ENCODE measurements around the gene RFPL3.
"Not testable (repeated sequence)": the region's sequence is repeated elsewhere in the genome, so short reads cannot be mapped to it uniquely, and the experiment has no call there.

RFPL3 gene

GRCh38 chr22:32354360-32355351 is 3.0 kb upstream of the RFPL3 start:
- no peak overlapping the region for H3K27ac ChIP-seq (ENCODE audit: low read depth, low read length)
- no peaks in the 10 kb centered on the region for H3K36me3 ChIP-seq (ENCODE audit: control insufficient read depth, insufficient read depth, low read length)
- H3K4me3 ChIP-seq (ENCODE audit: low read depth, low read length), result no peak overlapping the region
- no peaks in the 10 kb centered on the region for H3K9me3 ChIP-seq (ENCODE audit: control insufficient read depth, insufficient read depth, low read depth, low read length)
- H3K27me3 ChIP-seq (ENCODE audit: control insufficient read depth, insufficient read depth, low read length), result no peaks in the 10 kb centered on the region
- peaks cover 8% of the 10 kb centered on the region for H3K4me1 ChIP-seq (ENCODE audit: control insufficient read depth, insufficient read depth, low read length)
- H3K9ac ChIP-seq (ENCODE audit: low read length), result no peak overlapping the region

GRCh38 chr22:32355760-32356159 is 1.9 kb upstream of the RFPL3 start:
- Histone ChIP-seq H3K27ac (ENCODE audit: low read depth, low read length) (no peak overlapping the region), H3K36me3 (ENCODE audit: control insufficient read depth, insufficient read depth, low read length) (no peaks in the 10 kb centered on the region), H3K9ac (ENCODE audit: low read length) (no peak overlapping the region), H3K9me3 (ENCODE audit: control insufficient read depth, insufficient read depth, low read depth, low read length) (no peaks in the 10 kb centered on the region), H3K4me3 (ENCODE audit: low read depth, low read length) (no peak overlapping the region), H3K27me3 (ENCODE audit: control insufficient read depth, insufficient read depth, low read length) (no peaks in the 10 kb centered on the region), H3K4me1 (ENCODE audit: control insufficient read depth, insufficient read depth, low read length) (peaks cover 8% of the 10 kb centered on the region)

GRCh38 chr22:32360096-32360495 is 2.4 kb downstream of the RFPL3 start:
- not testable (repeated sequence) for H3K9ac ChIP-seq (ENCODE audit: low read length); H3K9me3 ChIP-seq (ENCODE audit: control insufficient read depth, insufficient read depth, low read depth, low read length); H3K27ac ChIP-seq (ENCODE audit: low read depth, low read length); H3K27me3 ChIP-seq (ENCODE audit: control insufficient read depth, insufficient read depth, low read length); H3K4me3 ChIP-seq (ENCODE audit: low read depth, low read length); H3K4me1 ChIP-seq (ENCODE audit: control insufficient read depth, insufficient read depth, low read length); H3K36me3 ChIP-seq (ENCODE audit: control insufficient read depth, insufficient read depth, low read length)

GRCh38 chr22:32361257-32361656 is 3.6 kb downstream of the RFPL3 start:
- H3K27ac ChIP-seq (ENCODE audit: low read depth, low read length), result no peak overlapping the region
- H3K4me3 ChIP-seq (ENCODE audit: low read depth, low read length), result no peak overlapping the region
- H3K36me3 ChIP-seq (ENCODE audit: control insufficient read depth, insufficient read depth, low read length), result no peaks in the 10 kb centered on the region
- H3K9ac ChIP-seq (ENCODE audit: low read length), result no peak overlapping the region
- no peaks in the 10 kb centered on the region for H3K9me3 ChIP-seq (ENCODE audit: control insufficient read depth, insufficient read depth, low read depth, low read length)
- no peaks in the 10 kb centered on the region for H3K4me1 ChIP-seq (ENCODE audit: control insufficient read depth, insufficient read depth, low read length)
- no peaks in the 10 kb centered on the region for H3K27me3 ChIP-seq (ENCODE audit: control insufficient read depth, insufficient read depth, low read length)

GRCh38 chr22:32364210-32364609 is 6.5 kb downstream of the RFPL3 start:
- Histone ChIP-seq H3K36me3 (ENCODE audit: control insufficient read depth, insufficient read depth, low read length) (no peaks in the 10 kb centered on the region), H3K9ac (ENCODE audit: low read length) (no peak overlapping the region), H3K27ac (ENCODE audit: low read depth, low read length) (no peak overlapping the region), H3K9me3 (ENCODE audit: control insufficient read depth, insufficient read depth, low read depth, low read length) (no peaks in the 10 kb centered on the region), H3K27me3 (ENCODE audit: control insufficient read depth, insufficient read depth, low read length) (no peaks in the 10 kb centered on the region), H3K4me3 (ENCODE audit: low read depth, low read length) (no peak overlapping the region), H3K4me1 (ENCODE audit: control insufficient read depth, insufficient read depth, low read length) (no peaks in the 10 kb centered on the region)

- Histone ChIP-seq H3K9ac (ENCODE audit: low read length) (no peak overlapping the region), H3K27ac (ENCODE audit: low read depth, low read length) (no peak overlapping the region), H3K36me3 (ENCODE audit: control insufficient read depth, insufficient read depth, low read length) (no peaks in the 10 kb centered on the region), H3K4me3 (ENCODE audit: low read depth, low read length) (no peak overlapping the region), H3K4me1 (ENCODE audit: control insufficient read depth, insufficient read depth, low read length) (no peaks in the 10 kb centered on the region), H3K27me3 (ENCODE audit: control insufficient read depth, insufficient read depth, low read length) (no peaks in the 10 kb centered on the region), H3K9me3 (ENCODE audit: control insufficient read depth, insufficient read depth, low read depth, low read length) (no peaks in the 10 kb centered on the region)
Measured at GRCh38 chr22:32375678-32376450, 18.2 kb downstream of the RFPL3 start.

- H3K4me1 ChIP-seq (ENCODE audit: control insufficient read depth, insufficient read depth, low read length), result no peaks in the 10 kb centered on the region
- H3K9ac ChIP-seq (ENCODE audit: low read length), result no peak overlapping the region
- H3K36me3 ChIP-seq (ENCODE audit: control insufficient read depth, insufficient read depth, low read length), result no peaks in the 10 kb centered on the region
- no peaks in the 10 kb centered on the region for H3K27me3 ChIP-seq (ENCODE audit: control insufficient read depth, insufficient read depth, low read length)
- H3K4me3 ChIP-seq (ENCODE audit: low read depth, low read length), result no peak overlapping the region
- no peak overlapping the region for H3K27ac ChIP-seq (ENCODE audit: low read depth, low read length)
- H3K9me3 ChIP-seq (ENCODE audit: control insufficient read depth, insufficient read depth, low read depth, low read length), result no peaks in the 10 kb centered on the region
Measured at GRCh38 chr22:32376681-32377080, 19.0 kb downstream of the RFPL3 start.

- no peaks in the 10 kb centered on the region for H3K9me3 ChIP-seq (ENCODE audit: control insufficient read depth, insufficient read depth, low read depth, low read length)
Measured at GRCh38 chr22:32378707-32379272, 21.1 kb downstream of the RFPL3 start.

GRCh38 chr22:32380991-32381390 is 23.3 kb downstream of the RFPL3 start:
- Histone ChIP-seq H3K36me3 (ENCODE audit: control insufficient read depth, insufficient read depth, low read length) (peaks cover 5% of the 10 kb centered on the region), H3K4me1 (ENCODE audit: control insufficient read depth, insufficient read depth, low read length) (no peaks in the 10 kb centered on the region), H3K9me3 (ENCODE audit: control insufficient read depth, insufficient read depth, low read depth, low read length) (no peaks in the 10 kb centered on the region), H3K27me3 (ENCODE audit: control insufficient read depth, insufficient read depth, low read length) (no peaks in the 10 kb centered on the region), H3K4me3 (ENCODE audit: low read depth, low read length) (no peak overlapping the region), H3K27ac (ENCODE audit: low read depth, low read length) (no peak overlapping the region), H3K9ac (ENCODE audit: low read length) (no peak overlapping the region)

More at GRCh38 chr22:32378707-32379272, 21.1 kb downstream of the RFPL3 start:
- Histone ChIP-seq H3K27me3 (ENCODE audit: control insufficient read depth, insufficient read depth, low read length) (no peaks in the 10 kb centered on the region), H3K4me3 (ENCODE audit: low read depth, low read length) (no peak overlapping the region), H3K36me3 (ENCODE audit: control insufficient read depth, insufficient read depth, low read length) (no peaks in the 10 kb centered on the region), H3K4me1 (ENCODE audit: control insufficient read depth, insufficient read depth, low read length) (no peaks in the 10 kb centered on the region), H3K27ac (ENCODE audit: low read depth, low read length) (no peak overlapping the region), H3K9ac (ENCODE audit: low read length) (no peak overlapping the region)

- Histone ChIP-seq H3K9ac (ENCODE audit: low read length) (no peak overlapping the region), H3K36me3 (ENCODE audit: control insufficient read depth, insufficient read depth, low read length) (peaks cover 44% of the 10 kb centered on the region), H3K4me3 (ENCODE audit: low read depth, low read length) (no peak overlapping the region), H3K27ac (ENCODE audit: low read depth, low read length) (no peak overlapping the region), H3K27me3 (ENCODE audit: control insufficient read depth, insufficient read depth, low read length) (no peaks in the 10 kb centered on the region), H3K9me3 (ENCODE audit: control insufficient read depth, insufficient read depth, low read depth, low read length) (no peaks in the 10 kb centered on the region), H3K4me1 (ENCODE audit: control insufficient read depth, insufficient read depth, low read length) (no peaks in the 10 kb centered on the region)
Measured at GRCh38 chr22:32385681-32386080, 28.0 kb downstream of the RFPL3 start.

- no peak overlapping the region for H3K27ac ChIP-seq (ENCODE audit: low read depth, low read length)
- no peaks in the 10 kb centered on the region for H3K4me1 ChIP-seq (ENCODE audit: control insufficient read depth, insufficient read depth, low read length)
- H3K27me3 ChIP-seq (ENCODE audit: control insufficient read depth, insufficient read depth, low read length), result no peaks in the 10 kb centered on the region
- no peak overlapping the region for H3K9ac ChIP-seq (ENCODE audit: low read length)
- no peak overlapping the region for H3K4me3 ChIP-seq (ENCODE audit: low read depth, low read length)
- no peaks in the 10 kb centered on the region for H3K9me3 ChIP-seq (ENCODE audit: control insufficient read depth, insufficient read depth, low read depth, low read length)
- H3K36me3 ChIP-seq (ENCODE audit: control insufficient read depth, insufficient read depth, low read length), result peaks cover 81% of the 10 kb centered on the region
Measured at GRCh38 chr22:32389685-32390084, 32.0 kb downstream of the RFPL3 start.
